ENCODE data around the gene MBP.

MBP gene

DNA sequence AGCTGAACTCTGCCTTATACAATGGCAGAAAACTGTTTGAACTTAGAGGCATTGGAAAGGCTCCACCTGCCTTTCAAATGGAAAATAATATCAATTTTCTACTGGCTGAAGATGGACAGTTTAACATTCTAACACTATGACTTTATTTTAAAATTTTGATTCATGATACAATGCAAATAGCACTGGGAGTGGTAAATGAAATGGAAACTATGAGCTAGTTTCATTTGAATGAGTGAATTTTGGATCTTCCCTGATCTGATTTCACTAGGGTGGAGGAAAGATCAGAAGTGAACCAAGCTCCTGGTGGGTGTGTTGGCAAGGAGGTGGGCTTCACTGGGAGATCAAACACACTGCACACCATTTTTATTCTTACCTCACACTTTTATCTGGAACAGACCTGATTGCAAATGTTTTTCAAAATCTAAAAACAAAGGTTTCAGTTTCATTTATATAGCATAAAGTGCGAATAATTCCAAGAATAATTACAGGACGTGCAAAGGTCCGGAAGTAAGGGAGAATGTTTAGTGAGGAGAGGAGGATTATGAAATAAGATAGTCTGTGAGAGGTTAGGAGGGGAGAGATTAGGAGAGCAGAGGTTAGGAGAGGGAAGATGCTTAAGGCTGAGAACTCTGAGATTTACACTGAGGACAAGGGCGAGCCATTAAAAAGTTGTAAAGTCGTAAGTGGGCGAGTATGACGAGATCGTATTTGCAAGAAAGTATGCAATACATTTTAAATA is 18.6 kb upstream of the MBP start:
- TF ChIP-seq, protein P1, sequence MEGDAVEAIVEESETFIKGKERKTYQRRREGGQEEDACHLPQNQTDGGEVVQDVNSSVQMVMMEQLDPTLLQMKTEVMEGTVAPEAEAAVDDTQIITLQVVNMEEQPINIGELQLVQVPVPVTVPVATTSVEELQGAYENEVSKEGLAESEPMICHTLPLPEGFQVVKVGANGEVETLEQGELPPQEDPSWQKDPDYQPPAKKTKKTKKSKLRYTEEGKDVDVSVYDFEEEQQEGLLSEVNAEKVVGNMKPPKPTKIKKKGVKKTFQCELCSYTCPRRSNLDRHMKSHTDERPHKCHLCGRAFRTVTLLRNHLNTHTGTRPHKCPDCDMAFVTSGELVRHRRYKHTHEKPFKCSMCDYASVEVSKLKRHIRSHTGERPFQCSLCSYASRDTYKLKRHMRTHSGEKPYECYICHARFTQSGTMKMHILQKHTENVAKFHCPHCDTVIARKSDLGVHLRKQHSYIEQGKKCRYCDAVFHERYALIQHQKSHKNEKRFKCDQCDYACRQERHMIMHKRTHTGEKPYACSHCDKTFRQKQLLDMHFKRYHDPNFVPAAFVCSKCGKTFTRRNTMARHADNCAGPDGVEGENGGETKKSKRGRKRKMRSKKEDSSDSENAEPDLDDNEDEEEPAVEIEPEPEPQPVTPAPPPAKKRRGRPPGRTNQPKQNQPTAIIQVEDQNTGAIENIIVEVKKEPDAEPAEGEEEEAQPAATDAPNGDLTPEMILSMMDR (conservative IDR thresholded peaks at IDR 0.05), result no peak
- TF ChIP-seq ZFX (IDR thresholded peaks at IDR 0.05), result no peak
- H3K27ac ChIP-seq, result no peak overlapping the region

DNA sequence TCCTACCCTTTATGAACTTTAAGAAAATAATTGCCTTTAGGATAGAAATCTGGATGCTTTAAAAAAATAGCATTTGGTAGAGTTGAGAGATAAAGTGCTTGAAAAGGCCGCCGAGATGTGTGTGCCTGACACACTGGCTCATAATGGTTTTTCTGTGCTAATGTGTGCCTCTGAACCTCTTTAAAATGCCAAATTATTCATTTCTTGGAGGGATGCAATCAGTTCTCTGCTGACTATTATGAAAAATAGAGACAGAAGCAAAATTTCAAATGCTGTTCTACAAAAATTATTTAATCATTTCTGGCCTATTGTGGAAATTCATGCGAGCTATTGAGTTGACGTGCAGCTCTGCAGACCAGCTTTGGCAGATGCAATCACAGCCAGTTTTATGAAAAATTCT is 18.0 kb upstream of the MBP start:
- no peak overlapping the region for H3K27ac ChIP-seq
- TF ChIP-seq, protein P1 (conservative IDR thresholded peaks at IDR 0.05), result no peak
- TF ChIP-seq ZFX (IDR thresholded peaks at IDR 0.05), result no peak

DNA sequence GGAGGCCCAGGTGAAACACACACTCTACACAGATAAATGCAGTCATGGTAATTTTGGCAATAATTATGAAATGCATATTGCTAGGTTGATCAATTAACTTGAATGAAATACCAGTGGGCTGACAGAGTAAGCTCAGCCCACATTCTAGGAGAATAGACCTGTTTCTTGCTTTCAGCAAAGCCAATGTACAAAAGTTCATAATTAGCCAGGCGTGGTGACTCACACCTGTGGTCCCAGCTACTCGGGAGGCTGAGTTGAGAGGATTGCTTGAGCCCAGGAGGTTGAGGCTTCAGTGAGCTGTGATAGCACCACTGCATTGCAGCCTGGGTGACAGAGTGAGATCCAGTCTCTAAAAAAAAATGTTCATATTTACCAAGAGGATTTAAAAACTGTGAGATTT is 15.7 kb upstream of the MBP start:
- TF ChIP-seq, protein P1 (conservative IDR thresholded peaks at IDR 0.05), result no peak
- H3K27ac ChIP-seq, result no peak overlapping the region

DNA sequence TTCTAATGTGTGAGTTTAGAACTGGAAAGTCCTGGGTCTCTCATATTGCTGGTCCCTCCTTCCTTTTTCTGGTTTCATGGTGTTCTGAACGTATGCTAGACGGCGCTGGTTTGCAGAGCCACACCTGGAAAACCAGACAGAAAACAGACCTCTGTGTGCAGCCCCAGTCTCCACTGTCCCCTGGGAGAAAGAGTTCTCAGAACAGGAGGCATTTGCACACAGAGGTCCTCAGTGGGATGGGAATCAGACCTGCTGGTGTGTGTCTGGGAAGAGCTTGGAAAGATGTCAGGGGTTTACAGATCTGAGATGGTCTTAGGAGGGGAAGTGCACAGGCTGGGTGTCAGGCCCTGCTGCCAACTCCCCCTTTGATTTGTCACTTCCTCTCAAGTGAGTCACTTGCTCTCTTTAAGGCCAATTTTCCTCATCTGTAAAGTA is 14.9 kb upstream of the MBP start:
- TF ChIP-seq, protein P1 (conservative IDR thresholded peaks at IDR 0.05), result no peak
- TF ChIP-seq ZFX (IDR thresholded peaks at IDR 0.05), result no peak

DNA sequence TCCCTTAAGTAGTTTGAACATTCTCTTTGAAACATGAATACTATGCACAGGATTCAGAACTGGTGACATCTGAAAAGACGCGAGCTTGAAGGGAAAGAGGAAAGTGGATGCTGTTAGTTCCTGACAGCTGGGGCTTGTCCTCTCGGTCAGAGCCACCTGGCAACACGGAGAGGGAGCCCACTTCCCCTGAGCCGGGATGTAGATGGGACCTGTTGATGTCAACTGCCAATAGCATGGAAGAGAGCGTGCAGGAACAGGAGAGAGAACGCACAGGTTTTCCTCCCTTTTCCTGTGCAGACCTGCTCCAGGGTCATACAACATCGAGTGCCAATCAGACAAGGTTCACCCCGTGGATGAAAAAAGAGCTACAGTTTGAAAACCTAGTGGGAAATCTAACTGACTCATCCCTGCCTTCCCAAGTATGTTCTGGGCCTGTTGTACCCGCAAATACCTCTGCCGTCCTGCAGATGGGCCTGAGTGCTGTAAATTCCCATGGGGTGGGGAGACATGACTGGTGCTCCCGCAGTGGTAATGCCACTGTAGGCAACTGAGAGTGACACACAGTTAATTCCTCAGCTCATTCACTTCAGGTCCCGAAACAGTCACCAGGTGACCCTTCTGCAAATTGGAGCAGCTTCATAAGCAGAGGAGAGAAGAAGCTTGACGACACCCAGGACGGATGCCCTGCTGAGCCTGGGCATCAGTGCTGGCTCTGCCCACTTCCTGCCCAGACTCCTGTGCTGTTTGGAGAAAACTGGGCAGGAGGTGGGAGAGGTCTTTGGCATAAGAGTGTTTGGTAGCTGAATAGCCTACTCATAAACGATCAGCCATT is 13.9 kb upstream of the MBP start:
- no peak overlapping the region for H3K27ac ChIP-seq
- TF ChIP-seq, protein P1 (conservative IDR thresholded peaks at IDR 0.05), result no peak
- no peak for TF ChIP-seq ZFX (IDR thresholded peaks at IDR 0.05)

More for the DNA sequence above, 14.9 kb upstream of the MBP start:
- H3K27ac ChIP-seq, result no peak overlapping the region

DNA sequence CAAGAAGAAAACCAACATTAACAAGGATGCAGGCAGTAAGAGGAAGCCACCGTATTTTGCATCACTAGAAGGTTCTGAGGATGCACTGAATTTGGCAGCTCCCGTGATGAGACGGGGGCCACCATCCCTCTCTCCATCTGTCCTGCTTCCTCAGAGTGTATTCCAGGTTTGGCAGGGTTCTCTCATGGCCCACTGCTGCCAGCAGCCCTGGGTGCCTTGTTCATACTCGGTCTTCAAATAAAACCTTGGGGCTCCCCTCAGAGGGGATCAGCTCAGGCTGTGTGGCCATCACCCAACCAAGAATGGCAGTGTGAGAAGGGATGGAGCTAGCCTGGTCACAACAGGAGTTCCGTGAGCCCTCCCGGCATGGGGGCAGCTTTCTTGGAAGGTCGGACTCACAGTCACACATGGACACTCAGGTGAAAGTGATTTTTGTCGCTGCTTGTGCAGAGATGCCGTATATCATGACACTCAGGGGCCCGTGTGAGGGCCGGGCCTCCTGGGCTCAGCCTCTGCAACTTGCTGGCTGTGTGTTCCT is 12.8 kb upstream of the MBP start:
- TF ChIP-seq, protein P1 (conservative IDR thresholded peaks at IDR 0.05), result no peak
- TF ChIP-seq ZFX (IDR thresholded peaks at IDR 0.05), result no peak
- no peak overlapping the region; the same call in 1 of the 2 replicates for H3K27ac ChIP-seq

All from C4-2B (cell line).